ENCODE measurements around the gene SLC12A7. TPM values are rescaled to one million over a fixed set of nuclear protein-coding genes. Genes with fewer than 3 reads are reported as not detected.
"Not testable (repeated sequence)": the region's sequence is repeated elsewhere in the genome, so short reads cannot be mapped to it uniquely, and the experiment has no call there.

SLC12A7 gene
- total RNA-seq, 1 experiment from 2014 or later = 28.1 TPM

- ChIA-PET CTCF (interaction anchor here (1.2 to 2.0 kb wide), 4 partner anchors 21 to 89 kb away, joined by 3 to 8 read pairs (median 4); no protein-coding TSS in a partner anchor), POLR2A (interaction anchor here (1.2 kb wide), 1 partner anchor 31 kb away, joined by 3 read pairs; no protein-coding TSS in a partner anchor)
- Mint-ChIP-seq H3K27ac (0 out of 2 replicates have a peak overlapping the region, but pooled peaks have one; percentile 51), H3K27me3 (ENCODE audit: low read depth) (no peaks in the 10 kb centered on the region), H3K4me3 (no peak overlapping the region), H3K9me3 (no peaks in the 10 kb centered on the region), H3K36me3 (peaks cover 3% of the 10 kb centered on the region; the same call in 1 of the 2 replicates), H3K4me1 (peaks cover 59% of the 10 kb centered on the region)
- TF ChIP-seq CREB1 (CRISPR knock-in tag; IDR thresholded peaks at IDR 0.05) = no peak
- TF ChIP-seq, protein P1, sequence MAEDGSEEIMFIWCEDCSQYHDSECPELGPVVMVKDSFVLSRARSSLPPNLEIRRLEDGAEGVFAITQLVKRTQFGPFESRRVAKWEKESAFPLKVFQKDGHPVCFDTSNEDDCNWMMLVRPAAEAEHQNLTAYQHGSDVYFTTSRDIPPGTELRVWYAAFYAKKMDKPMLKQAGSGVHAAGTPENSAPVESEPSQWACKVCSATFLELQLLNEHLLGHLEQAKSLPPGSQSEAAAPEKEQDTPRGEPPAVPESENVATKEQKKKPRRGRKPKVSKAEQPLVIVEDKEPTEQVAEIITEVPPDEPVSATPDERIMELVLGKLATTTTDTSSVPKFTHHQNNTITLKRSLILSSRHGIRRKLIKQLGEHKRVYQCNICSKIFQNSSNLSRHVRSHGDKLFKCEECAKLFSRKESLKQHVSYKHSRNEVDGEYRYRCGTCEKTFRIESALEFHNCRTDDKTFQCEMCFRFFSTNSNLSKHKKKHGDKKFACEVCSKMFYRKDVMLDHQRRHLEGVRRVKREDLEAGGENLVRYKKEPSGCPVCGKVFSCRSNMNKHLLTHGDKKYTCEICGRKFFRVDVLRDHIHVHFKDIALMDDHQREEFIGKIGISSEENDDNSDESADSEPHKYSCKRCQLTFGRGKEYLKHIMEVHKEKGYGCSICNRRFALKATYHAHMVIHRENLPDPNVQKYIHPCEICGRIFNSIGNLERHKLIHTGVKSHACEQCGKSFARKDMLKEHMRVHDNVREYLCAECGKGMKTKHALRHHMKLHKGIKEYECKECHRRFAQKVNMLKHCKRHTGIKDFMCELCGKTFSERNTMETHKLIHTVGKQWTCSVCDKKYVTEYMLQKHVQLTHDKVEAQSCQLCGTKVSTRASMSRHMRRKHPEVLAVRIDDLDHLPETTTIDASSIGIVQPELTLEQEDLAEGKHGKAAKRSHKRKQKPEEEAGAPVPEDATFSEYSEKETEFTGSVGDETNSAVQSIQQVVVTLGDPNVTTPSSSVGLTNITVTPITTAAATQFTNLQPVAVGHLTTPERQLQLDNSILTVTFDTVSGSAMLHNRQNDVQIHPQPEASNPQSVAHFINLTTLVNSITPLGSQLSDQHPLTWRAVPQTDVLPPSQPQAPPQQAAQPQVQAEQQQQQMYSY (CRISPR knock-in tag; IDR thresholded peaks at IDR 0.05) = no peak
- 0 out of 2 replicates have a peak, but pooled peaks have one; percentile 48 for TF ChIP-seq FOXP1 (CRISPR knock-in tag; IDR thresholded peaks at IDR 0.05; ENCODE audit: borderline replicate concordance)
- ATAC-seq = no peak
- no peak for DNase-seq (ENCODE audit: low spot score)
These were observed 11.8 kb downstream of the SLC12A7 start for GRCh38 chr5:1099926-1100663.

- H3K36me3 Mint-ChIP-seq = peaks cover 7% of the 10 kb centered on the region; the same call in 1 of the 2 replicates
- H3K4me3 Mint-ChIP-seq = no peak overlapping the region
- H3K9me3 Mint-ChIP-seq = no peaks in the 10 kb centered on the region
- peaks cover 65% of the 10 kb centered on the region for H3K4me1 Mint-ChIP-seq
- DNase-seq (ENCODE audit: low spot score) (no peak), ATAC-seq (no peak)
- TF ChIP-seq GABPB1 (CRISPR knock-in tag; IDR thresholded peaks at IDR 0.05) (no peak), ZBTB21 (CRISPR knock-in tag; IDR thresholded peaks at IDR 0.05; ENCODE audit: borderline replicate concordance) (no peak), NFYB (CRISPR knock-in tag; conservative IDR thresholded peaks at IDR 0.05; ENCODE audit: low read depth) (no peak), ATF1 (CRISPR knock-in tag; IDR thresholded peaks at IDR 0.05) (no peak), FOXJ3 (CRISPR knock-in tag; IDR thresholded peaks at IDR 0.05; ENCODE audit: borderline replicate concordance) (no peak), ZNF219 (CRISPR knock-in tag; IDR thresholded peaks at IDR 0.05; ENCODE audit: borderline replicate concordance) (no peak), USF1 (CRISPR knock-in tag; IDR thresholded peaks at IDR 0.05) (no peak), FOXK1 (CRISPR knock-in tag; IDR thresholded peaks at IDR 0.05) (no peak), TEAD4 (CRISPR knock-in tag; IDR thresholded peaks at IDR 0.05) (no peak), ZNF121 (CRISPR knock-in tag; IDR thresholded peaks at IDR 0.05) (no peak), GRHL2 (CRISPR knock-in tag; IDR thresholded peaks at IDR 0.05; ENCODE audit: insufficient replicate concordance, severe bottlenecking) (no peak), EMX1 (CRISPR knock-in tag; IDR thresholded peaks at IDR 0.05) (no peak)
- TF ChIP-seq, protein P2, sequence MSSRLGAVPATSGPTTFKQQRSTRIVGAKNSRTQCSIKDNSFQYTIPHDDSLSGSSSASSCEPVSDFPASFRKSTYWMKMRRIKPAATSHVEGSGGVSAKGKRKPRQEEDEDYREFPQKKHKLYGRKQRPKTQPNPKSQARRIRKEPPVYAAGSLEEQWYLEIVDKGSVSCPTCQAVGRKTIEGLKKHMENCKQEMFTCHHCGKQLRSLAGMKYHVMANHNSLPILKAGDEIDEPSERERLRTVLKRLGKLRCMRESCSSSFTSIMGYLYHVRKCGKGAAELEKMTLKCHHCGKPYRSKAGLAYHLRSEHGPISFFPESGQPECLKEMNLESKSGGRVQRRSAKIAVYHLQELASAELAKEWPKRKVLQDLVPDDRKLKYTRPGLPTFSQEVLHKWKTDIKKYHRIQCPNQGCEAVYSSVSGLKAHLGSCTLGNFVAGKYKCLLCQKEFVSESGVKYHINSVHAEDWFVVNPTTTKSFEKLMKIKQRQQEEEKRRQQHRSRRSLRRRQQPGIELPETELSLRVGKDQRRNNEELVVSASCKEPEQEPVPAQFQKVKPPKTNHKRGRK (CRISPR knock-in tag; IDR thresholded peaks at IDR 0.05; ENCODE audit: borderline replicate concordance) = no peak
- TF ChIP-seq, protein P3, sequence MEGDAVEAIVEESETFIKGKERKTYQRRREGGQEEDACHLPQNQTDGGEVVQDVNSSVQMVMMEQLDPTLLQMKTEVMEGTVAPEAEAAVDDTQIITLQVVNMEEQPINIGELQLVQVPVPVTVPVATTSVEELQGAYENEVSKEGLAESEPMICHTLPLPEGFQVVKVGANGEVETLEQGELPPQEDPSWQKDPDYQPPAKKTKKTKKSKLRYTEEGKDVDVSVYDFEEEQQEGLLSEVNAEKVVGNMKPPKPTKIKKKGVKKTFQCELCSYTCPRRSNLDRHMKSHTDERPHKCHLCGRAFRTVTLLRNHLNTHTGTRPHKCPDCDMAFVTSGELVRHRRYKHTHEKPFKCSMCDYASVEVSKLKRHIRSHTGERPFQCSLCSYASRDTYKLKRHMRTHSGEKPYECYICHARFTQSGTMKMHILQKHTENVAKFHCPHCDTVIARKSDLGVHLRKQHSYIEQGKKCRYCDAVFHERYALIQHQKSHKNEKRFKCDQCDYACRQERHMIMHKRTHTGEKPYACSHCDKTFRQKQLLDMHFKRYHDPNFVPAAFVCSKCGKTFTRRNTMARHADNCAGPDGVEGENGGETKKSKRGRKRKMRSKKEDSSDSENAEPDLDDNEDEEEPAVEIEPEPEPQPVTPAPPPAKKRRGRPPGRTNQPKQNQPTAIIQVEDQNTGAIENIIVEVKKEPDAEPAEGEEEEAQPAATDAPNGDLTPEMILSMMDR (IDR thresholded peaks at IDR 0.05) = no peak
- no peak overlapping the region for H3K27ac Mint-ChIP-seq
- no peaks in the 10 kb centered on the region for H3K27me3 Mint-ChIP-seq (ENCODE audit: low read depth)
- ChIA-PET POLR2A (no interaction called here), CTCF (interaction anchor here (1.8 to 2.0 kb wide), 2 partner anchors 68 to 88 kb away, joined by 5 to 8 read pairs; no protein-coding TSS in a partner anchor)
These were observed 12.8 kb downstream of the SLC12A7 start for GRCh38 chr5:1098986-1099597.

- H3K27me3 Mint-ChIP-seq (ENCODE audit: low read depth); POLR2A ChIA-PET: not testable (repeated sequence)
These were observed 13.9 kb downstream of the SLC12A7 start for GRCh38 chr5:1097988-1098385.

More at GRCh38 chr5:1097988-1098385, 13.9 kb downstream of the SLC12A7 start:
- H3K27ac Mint-ChIP-seq; ATAC-seq; CTCF ChIA-PET; DNase-seq (ENCODE audit: low spot score); H3K36me3 Mint-ChIP-seq; H3K4me3 Mint-ChIP-seq; H3K9me3 Mint-ChIP-seq: not testable (repeated sequence)
- H3K4me1 Mint-ChIP-seq = peaks cover 58% of the 10 kb centered on the region
